ENCODE results near the gene MEG3. TPM values are rescaled to one million over a fixed set of nuclear protein-coding genes. Genes with fewer than 3 reads are reported as not detected.

The MEG3 gene
- total RNA-seq, 1 donor from 2014 or later, result 25.4 TPM

GRCh38 chr14:100889641-100890040 is 63.7 kb downstream of the MEG3 start:
- intact Hi-C loops (cut with DNase I), result no loop called here

GRCh38 chr14:100890061-100890850 is 64.3 kb downstream of the MEG3 start:
- intact Hi-C loops (cut with DNase I), result no loop called here
- DNase-seq (ENCODE audit: low spot score), result peak; percentile 44

More at GRCh38 chr14:100889641-100890040, 63.7 kb downstream of the MEG3 start:
- DNase-seq (ENCODE audit: low spot score), result peak; percentile 46

GRCh38 chr14:100891051-100891450 is 65.1 kb downstream of the MEG3 start:
- intact Hi-C loops (cut with DNase I), result no loop called here
- DNase-seq (ENCODE audit: low spot score), result peak; percentile 39

GRCh38 chr14:100891501-100892445 is 65.9 kb downstream of the MEG3 start:
- peak; percentile 61 for DNase-seq (ENCODE audit: low spot score)
- intact Hi-C loops (cut with DNase I), result no loop called here

- intact Hi-C loops (cut with DNase I), result no loop called here
- peak; percentile 63 for DNase-seq (ENCODE audit: low spot score)
These were observed 66.7 kb downstream of the MEG3 start for GRCh38 chr14:100892496-100893227.

GRCh38 chr14:100893228-100893601 is 67.3 kb downstream of the MEG3 start:
- peak; percentile 27 for DNase-seq (ENCODE audit: low spot score)
- intact Hi-C loops (cut with DNase I), result no loop called here

GRCh38 chr14:100893760-100894159 is 67.8 kb downstream of the MEG3 start:
- intact Hi-C loops (cut with DNase I), result no loop called here
- peak; percentile 66 for DNase-seq (ENCODE audit: low spot score)

GRCh38 chr14:100894416-100894815 is 68.5 kb downstream of the MEG3 start:
- intact Hi-C loops (cut with DNase I), result no loop called here
- peak; percentile 47 for DNase-seq (ENCODE audit: low spot score)

GRCh38 chr14:100895411-100895810 is 69.5 kb downstream of the MEG3 start:
- DNase-seq (ENCODE audit: low spot score), result peak; percentile 57
- intact Hi-C loops (cut with DNase I), result no loop called here

- peak; percentile 72 for DNase-seq (ENCODE audit: low spot score)
- intact Hi-C loops (cut with DNase I), result no loop called here
These were observed 70.6 kb downstream of the MEG3 start for GRCh38 chr14:100896369-100897060.

GRCh38 chr14:100898465-100898864 is 72.5 kb downstream of the MEG3 start:
- peak; percentile 33 for DNase-seq (ENCODE audit: low spot score)
- intact Hi-C loops (cut with DNase I), result no loop called here

GRCh38 chr14:100898935-100899883 is 73.3 kb downstream of the MEG3 start:
- DNase-seq (ENCODE audit: low spot score), result peak; percentile 56
- intact Hi-C loops (cut with DNase I), result no loop called here

GRCh38 chr14:100899884-100900771 is 74.2 kb downstream of the MEG3 start:
- peak; percentile 27 for DNase-seq (ENCODE audit: low spot score)
- intact Hi-C loops (cut with DNase I), result no loop called here

- intact Hi-C loops (cut with DNase I), result no loop called here
- peak; percentile 26 for DNase-seq (ENCODE audit: low spot score)
These were observed 75.0 kb downstream of the MEG3 start for GRCh38 chr14:100900837-100901390.

- intact Hi-C loops (cut with DNase I), result no loop called here
- DNase-seq (ENCODE audit: low spot score), result peak; percentile 66
These were observed 75.7 kb downstream of the MEG3 start for GRCh38 chr14:100901391-100902183.

Measured in cardiac septum (tissue), 1 donor.